Sigmoid colon (tissue), 7 donors: Measurements from ENCODE around the gene PTH1R. TPM values are rescaled to one million over a fixed set of nuclear protein-coding genes. Genes with fewer than 3 reads are reported as not detected.

Source experiments
- DNase-seq: peaks from one replicate; pipeline ENCODE4 v3.0.0-alpha.2; 2019
- H3K27ac ChIP-seq, 4 donors: fragments of 200-600 bp; sonication (generic); one replicate each; pipeline ENCODE4 v1.5.1; 2016 to 2019; ENCODE audit warnings: mild to moderate bottlenecking in 1 of 4
- H3K27me3 ChIP-seq, 3 donors: fragments of 200-600 bp; sonication (generic); one replicate each; pipeline ENCODE4 v1.5.1; 2019; ENCODE audit warnings: mild to moderate bottlenecking in 1 of 3
- H3K36me3 ChIP-seq, 4 donors: fragments of 200-600 bp; sonication (generic); one replicate each; pipeline ENCODE4 v1.5.1; 2016 to 2019
- H3K4me1 ChIP-seq, 4 donors: fragments of 200-600 bp; sonication (generic); one replicate each; pipeline ENCODE4 v1.5.1; 2017 to 2019
- H3K4me3 ChIP-seq, 4 donors: fragments of 200-600 bp; sonication (generic); one replicate each; pipeline ENCODE4 v1.5.1; 2017 to 2019; ENCODE audit warnings: mild to moderate bottlenecking in 2 of 4, moderate library complexity in 1 of 4
- H3K9me3 ChIP-seq, 4 donors: fragments of 200-600 bp in 3 of 4; sonication (generic) in 3 of 4; one replicate each; pipeline versions ENCODE4 v1.5.1 to v1.6.1; 2013 to 2019
- CTCF ChIP-seq, 4 experiments: fragments of 450-650 bp in 3 of 4; fragments of 200-600 bp in 1 of 4; IDR thresholded peaks; one replicate each; pipeline ENCODE4 v1.5.1; 2016 to 2019; ENCODE audit warnings: antibody characterized with exemption in 4 of 4, mild to moderate bottlenecking in 3 of 4, moderate library complexity in 2 of 4
- EP300 ChIP-seq, 4 donors: sonication (generic); formaldehyde crosslinking; IDR thresholded peaks; one replicate each; pipeline ENCODE4 v1.6.1; 2017; ENCODE audit warnings: antibody characterized with exemption in 4 of 4
- POLR2A ChIP-seq, 2 donors: fragments of 450-650 bp; IDR thresholded peaks; one replicate each; pipeline ENCODE4 v1.6.1; 2016; ENCODE audit warnings: antibody characterized with exemption in 2 of 2, mild to moderate bottlenecking in 2 of 2, moderate library complexity in 2 of 2
- POLR2AphosphoS5 ChIP-seq, 4 donors: sonication (generic); formaldehyde crosslinking; IDR thresholded peaks; one replicate each; pipeline ENCODE4 v1.6.1; 2017; ENCODE audit warnings: antibody characterized with exemption in 4 of 4
- WGBS, 2 donors: extraction: QIAGEN DNeasy Blood & Tissue Kit; methylation state at CpG; one replicate each; pipeline ENCODE4 v1.1.7; 2013; 5-methylcytosine and 5-hydroxymethylcytosine counted together
- intact Hi-C: fragments of 100-400 bp; cut with DNase I; formaldehyde crosslinking; loops from one replicate; pipeline ENCODE4 v1.15.1; 2023
- polyA plus RNA-seq, 3 donors: library from polyadenylated mRNA; stranded (reverse); fragments of 200-250 nt; gene quantifications; one replicate each; pipeline ENCODE4 v1.2.3, GENCODE V29; 2013
- total RNA-seq, 4 donors: library from RNA; depleted of rRNA; stranded (reverse); fragments of >200 nt; gene quantifications; one replicate each; pipeline ENCODE4 v1.1.0, GENCODE V29; 2016
- donor health status: healthy with polysubstance abuse.
- donor health status: Bipolar disorder and iron deficiency.
- donor health status: healthy.

Gene PTH1R
- total and polyA plus RNA-seq, 7 donors = 1.2 to 9.0 (median 4.6) TPM

- Histone ChIP-seq H3K9me3 (no peaks in the 10 kb centered on the region), H3K4me1 (peaks cover 0 to 27% (median 14%) of the 10 kb centered on the region in 4 donors), H3K36me3 (no peaks in the 10 kb centered on the region), H3K27ac (peak overlapping the region; percentile 80 to 87 (median 82)), H3K4me3 (peak overlapping the region; percentile 36 to 59 (median 55)), H3K27me3 (no peaks in the 10 kb centered on the region)
- DNase-seq = peak; percentile 92
- intact Hi-C loops = loop anchor here (5.0 kb wide), 2 partner anchors 47 to 138 kb away; no protein-coding TSS in a partner anchor
- WGBS, 2 donors = 8 to 9% methylated on average over 23 of the region's 23 CpGs
- TF ChIP-seq POLR2AphosphoS5 (IDR thresholded peaks at IDR 0.05) = peak in 2 of 4 donors; percentile 16 to 31
- TF ChIP-seq POLR2A (IDR thresholded peaks at IDR 0.05) = no peak
Measured at GRCh38 chr3:46845397-46845859, 32.1 kb upstream of the PTH1R start.

GRCh38 chr3:46845860-46846623 is 31.5 kb upstream of the PTH1R start:
- peak; percentile 90 for DNase-seq
- peak overlapping the region; percentile 36 to 59 (median 55) for H3K4me3 ChIP-seq
- TF ChIP-seq POLR2A (IDR thresholded peaks at IDR 0.05) (no peak), CTCF (IDR thresholded peaks at IDR 0.05) (peak; percentile 25 to 67 (median 46)), EP300 (IDR thresholded peaks at IDR 0.05) (no peak), POLR2AphosphoS5 (IDR thresholded peaks at IDR 0.05) (peak in 3 of 4 donors; percentile 15 to 22 (median 19))
- WGBS, 2 donors = 1 to 2% methylated on average over 53 of the region's 53 CpGs
- no peaks in the 10 kb centered on the region for H3K36me3 ChIP-seq
- H3K4me1 ChIP-seq = peaks cover 0 to 27% (median 14%) of the 10 kb centered on the region in 4 donors
- no peaks in the 10 kb centered on the region for H3K27me3 ChIP-seq
- no peaks in the 10 kb centered on the region for H3K9me3 ChIP-seq
- intact Hi-C loops = loop anchor here (5.0 kb wide), 2 partner anchors 46 to 139 kb away; no protein-coding TSS in a partner anchor
- H3K27ac ChIP-seq = peak overlapping the region; percentile 80 to 87 (median 82)

- H3K4me1 ChIP-seq = peaks cover 0 to 27% (median 14%) of the 10 kb centered on the region in 4 donors
- peak overlapping the region; percentile 80 to 87 (median 82) for H3K27ac ChIP-seq
- 90 to 91% methylated on average over 9 of the region's 9 CpGs for whole genome bisulfite sequencing, 2 donors
- no peaks in the 10 kb centered on the region for H3K9me3 ChIP-seq
- TF ChIP-seq EP300 (IDR thresholded peaks at IDR 0.05) (no peak), POLR2AphosphoS5 (IDR thresholded peaks at IDR 0.05) (no peak), CTCF (IDR thresholded peaks at IDR 0.05) (no peak), POLR2A (IDR thresholded peaks at IDR 0.05) (no peak)
- intact Hi-C loops = loop anchor here (5.0 kb wide), 2 partner anchors 45 to 140 kb away; no protein-coding TSS in a partner anchor
- H3K27me3 ChIP-seq = no peaks in the 10 kb centered on the region
- peak; percentile 64 for DNase-seq
- H3K36me3 ChIP-seq = no peaks in the 10 kb centered on the region
- peak overlapping the region in 3 of 4 donors; percentile 54 to 59 (median 56) for H3K4me3 ChIP-seq
Measured at GRCh38 chr3:46846624-46847542, 30.6 kb upstream of the PTH1R start.

- DNase-seq = no peak
- Histone ChIP-seq H3K27ac (no peak overlapping the region), H3K9me3 (no peaks in the 10 kb centered on the region), H3K36me3 (no peaks in the 10 kb centered on the region), H3K4me3 (no peak overlapping the region), H3K27me3 (no peaks in the 10 kb centered on the region), H3K4me1 (peaks cover 0 to 27% (median 14%) of the 10 kb centered on the region in 4 donors)
- WGBS, 2 donors = 97 to 99% methylated on average over 5 of the region's 5 CpGs
- TF ChIP-seq POLR2AphosphoS5 (IDR thresholded peaks at IDR 0.05) (no peak), EP300 (IDR thresholded peaks at IDR 0.05) (no peak), POLR2A (IDR thresholded peaks at IDR 0.05) (no peak), CTCF (IDR thresholded peaks at IDR 0.05) (no peak)
- intact Hi-C loops = loop anchor here (5.0 kb wide), 2 partner anchors 45 to 140 kb away; no protein-coding TSS in a partner anchor
Measured at GRCh38 chr3:46847744-46848143, 29.8 kb upstream of the PTH1R start.
